Colonic mucosa (tissue), 4 donors: ENCODE results near the gene FREY1. TPM values are rescaled to one million over a fixed set of nuclear protein-coding genes. Genes with fewer than 3 reads are reported as not detected.
"Not testable (repeated sequence)": the region's sequence is repeated elsewhere in the genome, so short reads cannot be mapped to it uniquely, and the experiment has no call there.

Experiments
- DNase-seq: peaks from one replicate; pipeline ENCODE4 v3.0.0-alpha.2; 2020
- H3K27ac ChIP-seq: fragments of 200-600 bp; one replicate; pipeline ENCODE4 v1.8.0; 2021
- H3K27me3 ChIP-seq: fragments of 200-600 bp; one replicate; pipeline ENCODE4 v1.8.0; 2021
- H3K36me3 ChIP-seq: fragments of 200-600 bp; one replicate; pipeline ENCODE4 v1.8.0; 2021
- H3K4me1 ChIP-seq: fragments of 200-600 bp; one replicate; pipeline ENCODE4 v1.8.0; 2021; ENCODE audit warnings: mild to moderate bottlenecking
- H3K4me3 ChIP-seq: fragments of 200-600 bp; one replicate; pipeline ENCODE4 v1.8.0; 2021
- H3K9ac ChIP-seq, 2 donors: one replicate each; pipeline ENCODE4 v1.7.0; 2013; ENCODE audit warnings: control low read depth in 2 of 2, low read depth in 2 of 2, low read length in 2 of 2
- H3K9me3 ChIP-seq: fragments of 200-600 bp; one replicate; pipeline ENCODE4 v1.8.0; 2021
- CTCF ChIP-seq: fragments of 200-600 bp; IDR thresholded peaks from one replicate; pipeline ENCODE4 v1.8.0; 2022; ENCODE audit warnings: antibody characterized with exemption, mild to moderate bottlenecking
- intact Hi-C: fragments of 100-400 bp; cut with DNase I; formaldehyde crosslinking; loops from one replicate; pipeline ENCODE4 v1.14.1; 2022
- total RNA-seq, 2 donors: library from RNA; stranded (reverse); fragmentation: NEBNext Ultra II Directional in 1 of 2; extraction: Animal tissue kit (Norgen Biotek cat#: 25700) in 1 of 2; gene quantifications; one replicate each; pipeline ENCODE4 v1.2.1, GENCODE V29; 2021
- donor health status: healthy.
- donor health status: DM: no; HTN: no; CAD: no.
- donor health status: DM: no; HTN: no; CAD: no.

Gene FREY1
- total RNA-seq, 2 donors from 2014 or later, result 1.1 TPM; not detected in 1

GRCh38 chr11:45910623-45911022, 3.6 kb upstream of the FREY1 start:
- no peak for DNase-seq
- Histone ChIP-seq H3K9me3 (no peaks in the 10 kb centered on the region), H3K36me3 (peaks cover 18% of the 10 kb centered on the region), H3K27me3 (no peaks in the 10 kb centered on the region), H3K4me1 (no peaks in the 10 kb centered on the region), H3K9ac (no peak overlapping the region), H3K27ac (no peak overlapping the region), H3K4me3 (no peak overlapping the region)
- no peak for TF ChIP-seq CTCF
- intact Hi-C loops, result no loop called here

GRCh38 chr11:45909594-45910475, 2.8 kb upstream of the FREY1 start:
- Histone ChIP-seq H3K36me3 (peaks cover 18% of the 10 kb centered on the region), H3K4me1 (no peaks in the 10 kb centered on the region), H3K4me3 (no peak overlapping the region), H3K27me3 (no peaks in the 10 kb centered on the region), H3K9ac (no peak overlapping the region), H3K27ac (no peak overlapping the region), H3K9me3 (no peaks in the 10 kb centered on the region)
- no peak for DNase-seq
- no peak for TF ChIP-seq CTCF
- intact Hi-C loops, result no loop called here

GRCh38 chr11:45907911-45908370, 870 bp upstream of the FREY1 start:
- Histone ChIP-seq H3K4me3 (no peak overlapping the region), H3K27me3 (no peaks in the 10 kb centered on the region), H3K9me3 (no peaks in the 10 kb centered on the region), H3K36me3 (peaks cover 1% of the 10 kb centered on the region), H3K27ac (no peak overlapping the region), H3K9ac (no peak overlapping the region), H3K4me1 (no peaks in the 10 kb centered on the region)
- intact Hi-C loops, result no loop called here
- TF ChIP-seq CTCF, result no peak
- DNase-seq, result no peak

GRCh38 chr11:45906096-45906682, 882 bp downstream of the FREY1 start:
- H3K27me3 ChIP-seq, result no peaks in the 10 kb centered on the region
- intact Hi-C loops, result no loop called here
- H3K9me3 ChIP-seq, result no peaks in the 10 kb centered on the region
- H3K36me3 ChIP-seq, result no peaks in the 10 kb centered on the region
- H3K9ac ChIP-seq, result no peak overlapping the region
- H3K4me1 ChIP-seq, result no peaks in the 10 kb centered on the region
- no peak overlapping the region for H3K4me3 ChIP-seq
- H3K27ac ChIP-seq, result no peak overlapping the region
- DNase-seq, result peak; percentile 42
- TF ChIP-seq CTCF, result no peak

GRCh38 chr11:45905576-45905975, 1.5 kb downstream of the FREY1 start:
- H3K27ac ChIP-seq, intact Hi-C loops, H3K9me3 ChIP-seq, H3K27me3 ChIP-seq, H3K36me3 ChIP-seq, H3K9ac ChIP-seq, H3K4me1 ChIP-seq, DNase-seq, H3K4me3 ChIP-seq: not testable (repeated sequence)

- Histone ChIP-seq H3K4me1 (no peaks in the 10 kb centered on the region), H3K27ac (no peak overlapping the region), H3K9ac (no peak overlapping the region), H3K36me3 (no peaks in the 10 kb centered on the region), H3K4me3 (no peak overlapping the region), H3K9me3 (no peaks in the 10 kb centered on the region), H3K27me3 (no peaks in the 10 kb centered on the region)
- DNase-seq, result no peak
- TF ChIP-seq CTCF, result no peak
- intact Hi-C loops, result no loop called here
These were observed 2.0 kb downstream of the FREY1 start for GRCh38 chr11:45905095-45905494.
